Parathyroid adenoma (tissue), 2 donors: ENCODE results near the gene TRERF1.

Source experiments
- H2AFZ ChIP-seq: fragments of 300-600 bp; sonication (generic); one replicate; pipeline ENCODE4 v1.7.0; 2017; ENCODE audit warnings: antibody characterized with exemption, mild to moderate bottlenecking
- H3K27ac ChIP-seq: fragments of 300-600 bp; sonication (generic); one replicate; pipeline ENCODE4 v1.7.0; 2017
- H3K27me3 ChIP-seq: fragments of 300-600 bp; sonication (generic); one replicate; pipeline ENCODE4 v1.7.0; 2017; ENCODE audit warnings: low read length; ENCODE audit not compliant: control insufficient read depth, insufficient read depth
- H3K36me3 ChIP-seq: fragments of 300-600 bp; sonication (generic); one replicate; pipeline ENCODE4 v1.7.0; 2017; ENCODE audit warnings: low read length; ENCODE audit not compliant: control insufficient read depth, insufficient read depth
- H3K4me1 ChIP-seq: fragments of 300-600 bp; sonication (generic); one replicate; pipeline ENCODE4 v1.7.0; 2017; ENCODE audit warnings: control low read depth
- H3K4me2 ChIP-seq: fragments of 300-600 bp; sonication (generic); one replicate; pipeline ENCODE4 v1.7.0; 2017; ENCODE audit warnings: low read length
- H3K4me3 ChIP-seq: fragments of 300-600 bp; sonication (generic); one replicate; pipeline ENCODE4 v1.7.0; 2017; ENCODE audit warnings: low read depth, low read length
- H3K79me2 ChIP-seq: fragments of 300-600 bp; sonication (generic); one replicate; pipeline ENCODE4 v1.7.0; 2017; ENCODE audit warnings: control low read depth
- H3K9ac ChIP-seq: fragments of 300-600 bp; sonication (generic); one replicate; pipeline ENCODE4 v1.7.0; 2017; ENCODE audit warnings: mild to moderate bottlenecking
- H3K9me3 ChIP-seq: fragments of 300-600 bp; sonication (generic); one replicate; pipeline ENCODE4 v1.7.0; 2017; ENCODE audit warnings: low read length; ENCODE audit not compliant: control insufficient read depth
- TF ChIP-seq, protein P1 (sequence below): fragments of 300-600 bp; sonication (generic); IDR thresholded peaks from one replicate; pipeline ENCODE4 v1.7.0; 2017; ENCODE audit warnings: antibody characterized with exemption, mild to moderate bottlenecking
- donor health status: primary hyperparathyroidism.

TRERF1 gene

GRCh38 chr6:42320762-42321161, 131.0 kb downstream of the TRERF1 start:
- TF ChIP-seq, protein P1, sequence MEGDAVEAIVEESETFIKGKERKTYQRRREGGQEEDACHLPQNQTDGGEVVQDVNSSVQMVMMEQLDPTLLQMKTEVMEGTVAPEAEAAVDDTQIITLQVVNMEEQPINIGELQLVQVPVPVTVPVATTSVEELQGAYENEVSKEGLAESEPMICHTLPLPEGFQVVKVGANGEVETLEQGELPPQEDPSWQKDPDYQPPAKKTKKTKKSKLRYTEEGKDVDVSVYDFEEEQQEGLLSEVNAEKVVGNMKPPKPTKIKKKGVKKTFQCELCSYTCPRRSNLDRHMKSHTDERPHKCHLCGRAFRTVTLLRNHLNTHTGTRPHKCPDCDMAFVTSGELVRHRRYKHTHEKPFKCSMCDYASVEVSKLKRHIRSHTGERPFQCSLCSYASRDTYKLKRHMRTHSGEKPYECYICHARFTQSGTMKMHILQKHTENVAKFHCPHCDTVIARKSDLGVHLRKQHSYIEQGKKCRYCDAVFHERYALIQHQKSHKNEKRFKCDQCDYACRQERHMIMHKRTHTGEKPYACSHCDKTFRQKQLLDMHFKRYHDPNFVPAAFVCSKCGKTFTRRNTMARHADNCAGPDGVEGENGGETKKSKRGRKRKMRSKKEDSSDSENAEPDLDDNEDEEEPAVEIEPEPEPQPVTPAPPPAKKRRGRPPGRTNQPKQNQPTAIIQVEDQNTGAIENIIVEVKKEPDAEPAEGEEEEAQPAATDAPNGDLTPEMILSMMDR: no peak
- Histone ChIP-seq H2AFZ (no peak overlapping the region), H3K9me3 (no peaks in the 10 kb centered on the region), H3K27me3 (no peaks in the 10 kb centered on the region), H3K79me2 (no peaks in the 10 kb centered on the region), H3K36me3 (no peaks in the 10 kb centered on the region), H3K4me2 (no peak overlapping the region), H3K27ac (no peak overlapping the region), H3K4me3 (no peak overlapping the region), H3K9ac (no peak overlapping the region), H3K4me1 (no peaks in the 10 kb centered on the region)

DNA sequence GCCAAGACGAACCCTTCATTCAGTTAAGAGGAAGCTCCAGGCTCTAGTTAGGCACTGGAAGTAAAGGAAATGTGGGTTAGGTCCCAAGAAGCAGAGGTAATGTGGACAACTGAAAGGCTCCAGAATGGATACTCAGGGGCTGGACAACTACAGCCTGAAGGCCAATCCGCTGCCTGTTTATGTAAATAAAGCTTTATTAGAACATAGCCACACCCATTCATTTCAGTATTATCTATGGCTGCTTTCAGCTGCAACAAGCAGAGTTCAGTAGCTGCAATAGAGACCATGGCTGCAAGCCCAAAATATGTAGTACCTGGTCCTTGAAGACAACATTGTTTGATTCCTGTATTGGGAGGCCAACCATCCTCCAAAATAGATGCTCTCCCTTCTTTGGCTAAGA, 133.2 kb downstream of the TRERF1 start:
- Histone ChIP-seq H3K4me3 (no peak overlapping the region), H3K9me3 (no peaks in the 10 kb centered on the region), H3K79me2 (no peaks in the 10 kb centered on the region), H3K27ac (no peak overlapping the region), H3K27me3 (no peaks in the 10 kb centered on the region), H3K9ac (no peak overlapping the region), H3K4me1 (no peaks in the 10 kb centered on the region), H3K36me3 (no peaks in the 10 kb centered on the region), H2AFZ (no peak overlapping the region), H3K4me2 (no peak overlapping the region)
- TF ChIP-seq, protein P1: no peak

GRCh38 chr6:42316981-42317380, 134.7 kb downstream of the TRERF1 start:
- Histone ChIP-seq H3K4me3 (no peak overlapping the region), H3K4me1 (no peaks in the 10 kb centered on the region), H3K36me3 (no peaks in the 10 kb centered on the region), H3K79me2 (no peaks in the 10 kb centered on the region), H2AFZ (no peak overlapping the region), H3K4me2 (no peak overlapping the region), H3K27me3 (no peaks in the 10 kb centered on the region), H3K9ac (no peak overlapping the region), H3K9me3 (no peaks in the 10 kb centered on the region), H3K27ac (no peak overlapping the region)
- TF ChIP-seq, protein P1: no peak

- Histone ChIP-seq H3K9me3 (no peaks in the 10 kb centered on the region), H3K36me3 (no peaks in the 10 kb centered on the region), H3K79me2 (no peaks in the 10 kb centered on the region), H3K27ac (no peak overlapping the region), H3K27me3 (no peaks in the 10 kb centered on the region), H3K4me2 (no peak overlapping the region), H2AFZ (no peak overlapping the region), H3K9ac (no peak overlapping the region), H3K4me1 (no peaks in the 10 kb centered on the region), H3K4me3 (no peak overlapping the region)
- TF ChIP-seq, protein P1: no peak
These were observed 135.4 kb downstream of the TRERF1 start for GRCh38 chr6:42315991-42316970.
